ENCODE measurements around the gene NRG2.

The NRG2 gene

GRCh38 chr5:139851558-139851957, 191.5 kb downstream of the NRG2 start:
- DNase-seq: no peak

- DNase-seq: no peak
Measured at GRCh38 chr5:139850423-139851016, 192.6 kb downstream of the NRG2 start.

GRCh38 chr5:139849942-139850341, 193.2 kb downstream of the NRG2 start:
- no peak for DNase-seq

- DNase-seq: no peak
Measured at GRCh38 chr5:139849501-139849900, 193.6 kb downstream of the NRG2 start.

GRCh38 chr5:139848508-139849100, 194.5 kb downstream of the NRG2 start:
- no peak for DNase-seq

- DNase-seq: peak in 1 of 3 experiments; percentile 35
Measured at GRCh38 chr5:139847790-139848507, 195.2 kb downstream of the NRG2 start.

- DNase-seq: no peak
Measured at GRCh38 chr5:139847091-139847490, 196.0 kb downstream of the NRG2 start.

- no peak for DNase-seq
Measured at GRCh38 chr5:139845846-139846681, 197.0 kb downstream of the NRG2 start.

GRCh38 chr5:139844472-139845145, 198.5 kb downstream of the NRG2 start:
- peak; percentile 8 to 61 (median 23) for DNase-seq

GRCh38 chr5:139843991-139844390, 199.1 kb downstream of the NRG2 start:
- DNase-seq: no peak

GRCh38 chr5:139842321-139842720, 200.8 kb downstream of the NRG2 start:
- DNase-seq: no peak

- no peak for DNase-seq
Measured at GRCh38 chr5:139841549-139841948, 201.6 kb downstream of the NRG2 start.

GRCh38 chr5:139839918-139840317, 203.2 kb downstream of the NRG2 start:
- DNase-seq: no peak

GRCh38 chr5:139839232-139839815, 203.8 kb downstream of the NRG2 start:
- DNase-seq: no peak

- no peak for DNase-seq
Measured at GRCh38 chr5:139838381-139839197, 204.5 kb downstream of the NRG2 start.

- DNase-seq: no peak
Measured at GRCh38 chr5:139837711-139838380, 205.3 kb downstream of the NRG2 start.

GRCh38 chr5:139836469-139837208, 206.5 kb downstream of the NRG2 start:
- DNase-seq: no peak

GRCh38 chr5:139835656-139836055, 207.4 kb downstream of the NRG2 start:
- no peak for DNase-seq

GRCh38 chr5:139833525-139833924, 209.6 kb downstream of the NRG2 start:
- no peak for DNase-seq

GRCh38 chr5:139831624-139832023, 211.5 kb downstream of the NRG2 start:
- no peak for DNase-seq
